Endothelial cell of hepatic sinusoid (primary cell): ENCODE measurements around the gene CDH6.

Experiments used
- in situ Hi-C: cut with HindIII; loops from 2 replicates; pipeline ENCODE4 v1.10.0; 2017; ENCODE audit warnings: low sequenced_read_pairs

The CDH6 gene

DNA sequence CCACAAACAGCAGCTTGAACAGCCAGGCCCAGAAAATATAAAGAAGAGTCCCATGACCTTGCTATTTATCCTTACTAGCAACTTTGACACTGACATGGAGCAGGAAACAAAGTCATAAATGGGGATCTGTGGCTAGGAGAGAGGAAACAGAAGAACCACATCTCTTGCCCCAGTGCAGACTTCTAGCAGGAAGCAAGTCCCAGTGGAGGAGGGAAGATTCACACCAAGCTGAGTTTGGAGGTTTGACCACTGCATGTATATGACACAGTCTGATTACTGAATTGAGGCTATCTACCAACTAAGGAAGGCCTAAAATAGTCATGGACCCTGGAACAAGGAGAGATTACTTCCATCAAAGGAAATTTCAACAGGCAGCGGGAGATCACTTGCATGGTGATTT lies 51.4 kb downstream of the CDH6 start:
- in situ Hi-C loops: no loop called here

DNA sequence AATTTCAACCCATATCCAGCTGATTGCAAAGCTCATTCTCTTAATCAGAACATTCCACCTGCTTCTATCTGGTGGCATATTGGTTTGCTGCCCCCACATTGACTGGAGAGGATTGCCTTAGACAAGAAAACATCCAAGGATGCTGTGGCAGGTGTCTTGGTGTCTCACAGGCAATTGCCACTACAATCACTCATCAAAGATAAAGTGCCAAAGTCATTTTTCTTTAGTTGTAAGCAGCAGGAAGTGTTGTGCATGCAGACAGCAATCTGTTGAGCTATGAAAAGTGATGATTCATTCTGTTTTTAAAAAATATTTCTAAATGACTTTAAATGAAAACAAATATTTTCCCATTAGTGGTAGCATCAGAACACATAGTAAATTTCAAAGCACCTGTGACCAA lies 53.9 kb downstream of the CDH6 start:
- in situ Hi-C loops: no loop called here

DNA sequence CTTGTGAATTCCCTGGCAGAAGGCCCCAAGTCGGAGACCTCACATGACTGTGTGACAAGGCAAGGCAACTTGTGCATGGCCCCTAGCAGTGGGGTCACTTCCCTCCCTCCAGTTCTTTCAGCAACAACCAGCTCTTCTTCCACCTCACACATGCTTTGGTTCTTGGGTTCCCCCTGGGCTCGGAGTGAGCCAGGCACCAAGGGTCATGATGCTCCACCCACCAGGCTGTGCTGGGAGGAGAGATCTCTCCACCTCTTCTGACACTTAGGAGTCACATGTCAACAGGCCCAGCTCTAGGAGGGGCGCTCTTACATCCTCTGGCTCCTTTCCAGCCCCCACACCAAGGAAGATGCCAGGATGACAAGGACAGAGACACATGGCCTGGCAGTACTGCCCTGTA lies 56.7 kb downstream of the CDH6 start:
- in situ Hi-C loops: no loop called here

DNA sequence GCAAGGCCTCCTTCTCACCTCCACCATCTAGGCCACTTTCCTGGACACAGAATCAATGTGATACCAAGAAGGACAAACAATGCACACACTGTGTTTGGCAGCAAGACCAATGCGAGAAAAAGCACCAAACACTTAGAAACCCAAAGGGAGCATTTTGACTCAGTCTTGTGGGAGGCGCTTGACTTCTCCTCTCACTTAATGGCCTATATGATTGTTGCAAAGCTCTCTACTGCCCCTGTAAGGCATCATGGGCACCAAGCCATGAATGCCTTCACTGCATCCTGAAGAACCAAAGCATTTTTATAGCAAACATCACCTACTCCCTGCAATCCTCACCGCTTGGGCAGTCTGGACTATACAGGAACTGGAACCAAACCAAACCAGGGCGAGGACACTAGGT lies 57.5 kb downstream of the CDH6 start:
- in situ Hi-C loops: no loop called here

DNA sequence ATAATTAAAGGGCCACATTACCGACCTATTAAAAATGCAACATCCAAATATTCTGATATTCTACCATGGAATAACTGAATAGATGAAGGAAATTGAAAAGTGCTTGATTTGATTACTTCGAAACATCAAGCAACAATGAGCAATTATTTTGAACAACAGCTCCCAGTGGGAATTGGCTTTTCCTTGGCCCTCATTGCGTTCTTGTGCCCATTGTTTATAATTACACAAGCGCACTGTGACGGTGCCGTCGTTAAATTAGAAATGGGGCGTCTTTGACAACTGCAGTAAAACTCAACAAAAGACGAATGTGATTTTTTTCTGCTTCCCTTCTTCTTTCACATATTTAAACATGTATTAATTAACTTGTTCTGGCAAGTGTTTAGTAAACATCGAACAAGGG lies 61.6 kb downstream of the CDH6 start:
- in situ Hi-C loops: no loop called here

DNA sequence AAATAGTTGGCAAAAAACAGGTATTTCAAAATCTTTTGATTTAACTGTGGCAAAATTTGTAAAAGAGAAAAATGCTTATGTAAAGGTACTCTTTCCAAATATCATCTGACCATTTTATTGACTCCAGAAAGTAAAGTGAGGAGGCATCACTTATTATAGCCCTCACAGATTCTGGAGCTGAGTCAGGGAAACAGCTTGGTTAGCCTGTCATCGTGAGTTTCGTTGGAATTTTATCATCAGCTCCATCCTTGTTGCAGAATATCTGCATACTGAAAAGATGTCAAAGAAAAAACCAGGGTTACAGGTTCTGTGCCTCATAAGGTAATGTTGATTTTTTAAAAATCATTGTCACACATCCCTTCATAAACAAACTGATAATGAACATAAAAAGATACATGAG lies 74.8 kb downstream of the CDH6 start:
- in situ Hi-C loops: no loop called here

DNA sequence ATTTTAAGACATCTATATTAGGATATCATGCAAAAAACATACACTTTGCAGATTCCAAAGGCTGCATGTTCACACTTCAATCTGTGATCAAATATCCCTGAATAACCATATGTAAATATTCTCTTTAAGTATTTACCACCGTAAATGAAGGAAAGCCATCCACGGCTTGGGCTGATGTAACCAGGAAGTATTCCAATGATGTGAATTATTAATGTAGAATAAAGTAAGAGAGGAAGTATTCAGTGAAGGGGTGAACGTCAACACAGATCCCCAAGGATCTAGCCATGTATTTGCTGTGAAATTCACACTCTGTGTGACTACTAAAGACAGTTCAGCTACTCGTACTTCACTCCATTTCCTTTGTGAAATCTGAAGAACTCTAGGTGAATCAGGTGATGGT lies 75.2 kb downstream of the CDH6 start:
- in situ Hi-C loops: no loop called here

DNA sequence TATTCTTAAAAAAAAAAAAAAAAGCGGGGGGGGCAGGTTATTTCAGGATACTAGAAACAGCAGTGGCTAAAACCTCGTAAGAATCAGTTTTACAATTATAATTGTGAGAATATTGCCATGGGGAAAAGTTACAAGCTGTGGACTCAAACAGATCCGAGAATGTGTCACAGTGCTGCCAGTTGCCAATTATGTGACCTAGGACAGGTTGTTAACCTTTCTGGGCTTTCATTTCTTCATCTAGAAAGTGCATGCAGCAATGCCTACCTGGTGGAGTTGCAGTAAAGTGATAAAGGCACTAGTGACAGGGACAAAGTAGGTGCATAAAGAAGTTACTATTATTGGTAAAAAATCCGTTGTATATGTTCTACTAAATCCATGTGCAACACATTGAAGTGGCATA lies 75.8 kb downstream of the CDH6 start:
- in situ Hi-C loops: no loop called here

DNA sequence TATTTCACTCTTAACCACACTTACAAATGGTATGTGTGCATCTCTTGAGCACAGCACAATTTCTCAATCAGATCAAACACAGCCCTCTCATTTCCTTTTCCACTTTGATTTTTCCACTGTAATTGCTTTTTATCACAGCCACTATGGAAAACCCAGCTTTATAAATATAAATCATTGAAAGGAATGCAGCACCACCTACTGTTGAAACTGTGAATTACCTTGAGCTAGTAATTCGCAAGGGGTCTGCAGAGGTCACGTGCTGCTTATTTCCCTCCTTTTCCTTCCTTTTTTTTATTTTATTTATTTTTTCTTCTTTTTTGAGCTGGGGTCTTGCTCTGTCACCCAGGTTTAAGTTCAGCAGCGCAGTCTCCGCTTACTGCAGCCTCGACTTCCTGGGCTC lies 76.9 kb downstream of the CDH6 start:
- in situ Hi-C loops: no loop called here

DNA sequence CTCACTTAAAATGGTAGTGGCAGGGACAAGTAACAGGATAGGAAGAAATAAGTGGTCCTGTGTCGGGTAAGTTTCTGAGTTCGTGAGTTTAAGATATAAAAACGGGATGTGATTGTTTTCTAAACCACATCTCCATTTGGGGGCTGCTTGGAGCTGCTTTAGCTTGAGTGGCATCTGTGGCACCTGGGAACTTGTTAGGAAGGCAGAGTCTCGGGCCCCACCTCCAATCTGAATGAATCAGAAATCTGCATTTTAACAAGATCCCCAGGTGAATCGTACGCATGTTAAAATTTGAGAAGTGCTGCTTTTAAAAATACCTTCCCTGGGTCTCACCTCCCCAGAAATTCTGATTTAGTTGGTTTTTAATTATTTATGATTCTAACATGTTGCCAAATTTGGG lies 78.1 kb downstream of the CDH6 start:
- in situ Hi-C loops: no loop called here

DNA sequence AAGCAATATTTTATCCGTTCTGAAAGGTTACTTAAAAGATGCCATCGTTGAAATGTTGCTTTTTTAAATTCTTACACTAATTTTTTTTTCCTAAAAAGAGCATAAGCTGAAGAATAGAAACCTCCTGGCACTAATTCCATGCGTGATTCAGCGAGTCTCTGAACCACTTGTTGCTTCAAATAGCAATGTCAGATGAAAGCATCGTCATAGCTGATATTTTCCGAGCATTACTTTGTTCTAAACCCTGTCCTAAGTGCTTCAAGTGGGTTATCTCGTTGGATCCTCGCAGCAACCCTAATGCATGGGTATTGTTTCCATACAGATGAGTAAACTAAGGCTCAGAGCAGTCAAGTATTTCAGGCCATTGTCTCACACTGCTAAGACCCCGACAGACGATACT lies 79.7 kb downstream of the CDH6 start:
- in situ Hi-C loops: no loop called here

DNA sequence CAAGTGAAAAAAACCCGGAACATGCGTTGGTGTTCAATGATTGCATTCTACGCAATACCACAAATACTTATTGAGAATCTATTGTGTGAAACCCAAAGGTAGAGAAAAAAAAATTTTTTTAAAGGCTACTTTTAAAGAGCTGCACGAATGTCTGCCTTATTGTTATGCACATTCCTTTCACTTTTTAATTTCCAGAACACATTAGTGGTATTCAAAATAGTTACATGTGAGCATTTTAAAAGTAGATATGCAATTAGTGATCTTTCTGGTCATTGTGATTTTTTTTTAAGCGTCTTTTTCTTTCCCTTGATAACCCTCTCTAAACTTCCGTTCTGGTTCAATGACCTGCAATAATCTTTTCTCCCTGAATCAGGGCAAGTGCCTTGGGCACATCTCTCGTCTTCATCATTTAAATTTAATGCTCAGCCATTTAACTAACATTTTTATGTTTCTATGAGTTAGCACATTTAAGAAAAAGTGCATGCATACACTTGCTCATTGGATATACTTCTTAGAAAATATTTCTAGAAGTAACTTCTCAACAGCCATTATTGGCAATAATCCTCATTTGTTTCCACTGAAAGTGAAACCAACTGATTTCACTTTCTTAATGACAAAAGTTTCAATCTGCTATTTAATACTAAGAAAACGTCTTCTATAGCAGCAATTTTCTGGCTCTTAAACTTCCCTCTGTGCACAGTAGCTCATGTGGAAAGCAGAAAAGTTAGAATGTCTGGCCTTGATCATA lies 80.3 kb downstream of the CDH6 start:
- in situ Hi-C loops: no loop called here

DNA sequence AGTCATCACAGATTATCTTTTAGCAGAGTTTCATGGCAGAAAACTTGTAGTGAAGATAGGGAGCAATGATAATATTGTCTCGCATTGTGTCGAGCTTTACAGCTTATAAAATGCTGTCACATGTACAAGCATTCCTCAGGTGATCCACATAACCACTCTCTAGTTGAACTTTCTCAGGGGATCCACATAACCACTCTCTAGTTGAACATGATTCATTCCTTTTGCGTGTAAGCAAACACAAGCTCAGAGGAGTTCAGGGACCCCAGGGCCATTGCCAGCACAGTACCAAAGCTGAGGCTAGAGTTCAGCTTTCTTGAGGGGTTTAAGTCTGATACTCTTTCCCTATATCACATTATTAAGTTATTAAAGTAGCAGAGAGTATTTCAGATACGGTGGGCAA lies 86.7 kb downstream of the CDH6 start:
- in situ Hi-C loops: no loop called here

DNA sequence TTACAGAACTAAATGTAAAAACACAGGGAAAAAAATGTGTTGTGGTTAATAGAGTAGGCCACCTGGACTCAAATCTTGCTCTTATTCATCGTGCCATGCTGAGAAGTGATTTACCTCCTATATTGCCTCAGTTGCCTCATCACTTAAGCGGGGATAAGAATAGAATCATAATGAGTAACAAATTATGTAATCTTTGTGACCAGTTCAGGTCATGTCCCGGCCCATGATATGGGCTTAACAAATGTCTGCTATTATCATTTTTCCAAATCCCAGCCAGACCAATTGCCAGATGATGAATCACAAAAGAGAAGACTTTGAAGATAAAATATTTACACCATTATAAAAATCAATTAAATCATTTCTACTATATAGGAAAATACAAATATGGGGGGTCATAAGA lies 89.8 kb downstream of the CDH6 start:
- in situ Hi-C loops: no loop called here

DNA sequence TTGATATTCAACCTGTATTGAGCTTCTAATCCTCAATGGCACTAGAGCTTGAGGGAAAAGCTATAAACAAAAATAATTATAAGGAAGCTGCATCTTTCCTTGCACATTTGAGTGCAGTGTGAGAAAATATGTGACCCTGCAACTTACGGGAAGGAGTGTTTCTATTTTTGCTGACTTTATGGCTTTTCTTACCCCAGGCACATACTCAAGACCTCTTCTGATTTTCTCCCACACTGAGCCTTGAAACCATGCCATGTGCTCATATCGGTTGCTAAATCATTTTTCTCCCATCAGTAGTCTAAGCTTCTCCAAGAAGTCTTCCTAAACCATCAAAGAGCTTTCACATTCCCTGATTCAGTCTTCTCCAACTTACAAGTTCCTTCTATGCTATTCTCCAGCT lies 91.5 kb downstream of the CDH6 start:
- in situ Hi-C loops: no loop called here

DNA sequence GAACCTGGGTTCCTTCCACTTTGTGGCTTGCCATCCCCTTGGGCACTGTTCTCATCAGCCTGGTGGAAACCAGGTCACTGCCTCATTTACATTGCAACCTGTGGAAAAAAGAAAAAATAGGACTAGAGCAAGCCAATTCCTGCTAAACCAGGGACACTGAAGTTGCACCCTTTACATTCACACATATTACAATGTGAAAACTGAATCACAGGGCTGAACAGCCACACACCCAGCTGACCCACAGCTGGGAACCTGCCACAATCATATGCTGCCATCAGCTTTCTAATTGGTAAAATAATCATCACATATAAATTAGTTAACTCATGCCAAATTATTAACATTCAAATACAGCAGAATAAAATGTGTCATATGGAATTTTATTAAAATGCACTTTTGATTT lies 94.5 kb downstream of the CDH6 start:
- in situ Hi-C loops: no loop called here

DNA sequence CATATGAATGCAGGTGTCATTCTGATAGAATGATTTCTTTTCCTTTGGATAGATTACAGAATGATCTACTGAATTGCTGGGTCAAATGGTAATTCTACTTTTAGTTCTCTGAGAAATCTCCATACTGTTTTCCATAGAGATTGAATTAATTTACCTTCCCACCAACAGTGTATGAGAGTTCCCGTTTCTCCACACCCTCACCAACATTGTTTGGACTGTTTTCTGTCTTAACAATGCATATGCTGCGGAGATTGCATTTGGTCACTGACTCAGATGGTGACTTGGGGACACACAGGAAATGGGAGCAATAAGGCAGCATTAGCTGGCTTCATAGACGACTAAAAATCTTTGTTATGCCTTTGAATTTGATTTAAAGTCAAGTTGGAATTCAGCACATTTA lies 95.9 kb downstream of the CDH6 start:
- in situ Hi-C loops: no loop called here

DNA sequence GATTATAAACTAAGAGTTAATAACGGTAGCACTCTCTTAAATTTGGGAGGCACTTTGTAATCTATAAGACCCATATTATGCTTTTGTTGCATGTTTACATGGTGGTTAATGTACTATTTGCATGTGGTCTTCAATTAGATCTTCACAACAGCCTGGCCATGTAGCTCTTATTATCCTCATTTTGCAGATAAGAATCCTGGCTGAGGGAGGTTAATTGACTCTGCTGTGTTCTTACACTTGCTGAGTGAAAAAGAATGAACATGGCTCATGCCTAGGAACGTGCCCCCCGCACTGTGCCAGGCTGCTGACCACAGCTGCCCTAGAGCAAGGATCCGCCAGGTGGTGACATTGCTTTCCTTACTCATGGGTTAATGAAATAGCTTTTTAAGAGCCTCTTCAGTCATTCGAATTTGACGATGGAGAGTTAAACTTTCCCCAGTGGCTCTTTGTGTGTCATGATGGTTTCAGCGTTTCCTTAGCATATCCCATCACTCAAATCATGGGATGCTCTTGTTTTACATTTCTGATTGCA lies 97.9 kb downstream of the CDH6 start:
- in situ Hi-C loops: no loop called here

DNA sequence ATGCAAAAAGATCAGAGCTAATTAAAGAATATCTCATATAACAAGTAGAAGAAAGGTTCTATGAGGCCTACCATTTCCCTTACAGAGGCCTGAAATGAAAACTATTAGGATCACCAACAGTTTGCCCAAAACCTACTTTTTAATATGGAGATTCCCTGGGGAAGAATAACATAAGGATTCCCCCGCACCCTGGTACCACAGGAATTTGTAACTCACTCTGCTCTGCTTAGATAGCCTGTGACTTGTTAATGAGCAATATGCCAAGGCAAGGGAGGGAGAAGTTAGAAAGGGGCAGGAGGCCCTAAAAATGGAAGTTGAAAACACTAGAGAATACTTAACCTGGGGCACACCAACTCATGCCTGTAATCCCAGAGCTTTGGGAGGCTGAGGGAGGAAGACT lies 107.0 kb downstream of the CDH6 start:
- in situ Hi-C loops: no loop called here

DNA sequence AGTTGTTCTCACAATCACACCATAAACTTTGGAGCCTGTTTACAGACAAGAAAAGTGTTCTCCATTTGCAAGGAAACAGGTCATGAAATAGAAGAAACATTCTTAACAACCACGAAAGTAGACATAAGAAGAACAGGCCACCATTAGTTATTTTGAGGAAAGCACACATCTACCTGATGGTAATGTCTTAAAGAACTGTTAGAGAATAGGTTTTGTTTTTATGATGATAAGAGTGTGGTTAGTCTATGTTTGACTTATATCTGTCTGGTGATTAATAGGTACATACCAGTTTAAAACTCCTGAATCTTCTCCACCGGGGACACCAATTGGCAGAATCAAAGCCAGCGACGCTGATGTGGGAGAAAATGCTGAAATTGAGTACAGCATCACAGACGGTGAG lies 108.3 kb downstream of the CDH6 start:
- in situ Hi-C loops: no loop called here

DNA sequence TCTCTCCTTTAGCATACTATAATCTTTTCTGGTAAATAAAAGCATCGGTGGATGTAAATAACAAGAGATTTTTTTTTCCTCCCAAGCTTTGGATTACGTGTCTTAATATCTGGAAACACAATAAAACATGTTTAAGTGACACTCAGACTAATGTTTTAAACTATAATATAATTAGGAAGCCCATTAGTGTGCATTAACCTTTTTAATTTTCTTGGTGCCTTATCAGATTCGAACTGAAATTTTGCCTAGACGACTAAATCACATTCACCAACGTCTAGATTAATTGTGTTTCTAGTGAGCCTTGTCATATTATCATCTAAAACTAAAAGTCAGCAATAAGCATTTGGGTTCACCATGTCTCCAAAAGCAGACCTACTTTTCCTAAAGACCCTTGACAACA lies 110.2 kb downstream of the CDH6 start:
- in situ Hi-C loops: no loop called here

DNA sequence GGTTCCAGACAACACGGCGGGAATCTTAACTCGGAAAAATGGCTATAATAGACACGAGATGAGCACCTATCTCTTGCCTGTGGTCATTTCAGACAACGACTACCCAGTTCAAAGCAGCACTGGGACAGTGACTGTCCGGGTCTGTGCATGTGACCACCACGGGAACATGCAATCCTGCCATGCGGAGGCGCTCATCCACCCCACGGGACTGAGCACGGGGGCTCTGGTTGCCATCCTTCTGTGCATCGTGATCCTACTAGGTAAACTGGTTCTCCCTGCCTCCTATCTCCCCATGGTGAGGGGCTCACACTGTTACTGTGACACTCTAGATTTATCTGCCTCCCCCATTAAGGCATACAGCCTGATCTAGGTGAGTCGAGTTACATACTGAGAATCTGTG lies 124.2 kb downstream of the CDH6 start:
- in situ Hi-C loops: no loop called here

DNA sequence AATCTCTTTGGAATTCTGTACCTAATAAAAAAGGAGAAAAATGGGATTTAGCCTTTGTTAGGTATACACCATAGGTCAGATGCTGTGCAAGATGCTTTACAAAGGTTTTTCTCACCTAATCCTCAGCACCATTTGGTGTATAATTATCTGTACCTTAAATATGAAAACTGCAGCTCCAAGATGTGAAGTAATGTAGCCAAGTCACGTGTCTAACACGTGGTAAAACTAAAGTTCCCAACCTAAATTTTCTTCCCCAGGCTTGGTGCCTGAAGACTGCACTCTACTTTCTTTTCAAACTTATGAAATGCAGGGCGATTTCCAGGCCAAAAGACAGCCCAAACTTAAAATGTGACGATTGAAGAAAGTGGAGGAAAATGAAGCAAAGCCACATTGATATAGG lies 125.8 kb downstream of the CDH6 start:
- in situ Hi-C loops: no loop called here
